ENCODE data around the gene PFN1.

The PFN1 gene

DNA sequence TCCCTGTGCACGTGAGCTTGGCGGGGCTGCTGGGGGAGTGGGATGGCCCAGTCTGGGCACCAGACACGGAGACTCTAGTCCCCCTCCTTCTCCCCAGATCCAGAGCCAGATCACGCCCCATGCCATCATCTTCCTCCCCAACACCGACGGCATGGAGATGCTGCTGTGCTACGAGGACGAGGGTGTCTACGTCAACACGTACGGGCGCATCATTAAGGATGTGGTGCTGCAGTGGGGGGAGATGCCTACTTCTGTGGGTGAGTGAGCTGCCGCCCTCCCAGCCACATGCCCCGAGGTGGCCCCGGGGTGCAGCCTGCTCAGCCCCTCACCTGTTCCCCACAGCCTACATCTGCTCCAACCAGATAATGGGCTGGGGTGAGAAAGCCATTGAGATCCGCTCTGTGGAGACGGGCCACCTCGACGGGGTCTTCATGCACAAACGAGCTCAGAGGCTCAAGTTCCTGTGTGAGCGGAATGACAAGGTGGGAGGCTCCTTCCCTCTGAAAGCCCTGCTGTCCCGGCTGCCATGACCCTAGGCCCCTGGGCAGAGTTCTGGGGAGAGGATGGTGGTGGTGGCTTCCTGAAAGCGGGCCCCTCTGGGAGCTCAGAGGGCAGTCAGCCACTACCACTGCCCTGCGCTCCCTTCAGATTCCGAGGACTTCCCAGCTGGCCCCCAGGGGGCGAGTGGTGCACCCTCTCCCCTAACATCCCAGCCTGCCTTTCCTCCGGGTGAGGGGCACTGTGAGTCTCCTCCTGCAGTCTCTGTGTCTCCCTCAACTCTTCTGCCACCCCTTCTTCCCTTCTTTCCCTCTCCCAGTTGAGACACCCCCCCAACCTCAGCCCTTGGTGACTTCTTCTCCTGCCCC, 51.8 kb downstream of the PFN1 start:
- no peak for DNase-seq (ENCODE audit: low read depth, low spot score)

DNA sequence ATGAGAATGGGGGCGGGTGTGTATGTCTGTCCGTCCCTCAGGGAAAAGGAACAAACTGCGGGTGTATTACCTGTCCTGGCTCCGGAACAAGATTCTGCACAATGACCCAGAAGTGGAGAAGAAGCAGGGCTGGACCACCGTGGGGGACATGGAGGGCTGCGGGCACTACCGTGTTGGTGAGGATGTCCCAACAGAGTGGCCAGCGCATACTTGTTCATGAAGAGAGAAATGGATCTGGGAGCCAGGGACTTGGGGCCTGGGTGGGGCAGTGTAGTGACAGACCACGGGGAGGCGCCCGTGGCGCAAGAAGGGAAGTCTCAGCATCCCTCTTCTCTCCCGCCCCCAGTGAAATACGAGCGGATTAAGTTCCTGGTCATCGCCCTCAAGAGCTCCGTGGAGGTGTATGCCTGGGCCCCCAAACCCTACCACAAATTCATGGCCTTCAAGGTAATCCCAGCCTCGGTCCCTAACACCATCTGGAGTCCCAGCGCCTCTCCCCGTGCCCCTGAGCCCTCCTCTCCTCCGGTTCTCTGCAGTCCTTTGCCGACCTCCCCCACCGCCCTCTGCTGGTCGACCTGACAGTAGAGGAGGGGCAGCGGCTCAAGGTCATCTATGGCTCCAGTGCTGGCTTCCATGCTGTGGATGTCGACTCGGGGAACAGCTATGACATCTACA, 52.5 kb downstream of the PFN1 start:
- no peak for DNase-seq (ENCODE audit: low read depth, low spot score)
